GM19395 (cell line): ENCODE data around the gene TUG1.

ENCODE experiments used
- ATAC-seq: cut with Tn5 transposase; IDR thresholded peaks from one replicate; pipeline ENCODE4 v1.9.1; 2021; ENCODE audit warnings: mild to moderate bottlenecking, moderate library complexity; ENCODE audit not compliant: unreplicated experiment

TUG1 gene

DNA sequence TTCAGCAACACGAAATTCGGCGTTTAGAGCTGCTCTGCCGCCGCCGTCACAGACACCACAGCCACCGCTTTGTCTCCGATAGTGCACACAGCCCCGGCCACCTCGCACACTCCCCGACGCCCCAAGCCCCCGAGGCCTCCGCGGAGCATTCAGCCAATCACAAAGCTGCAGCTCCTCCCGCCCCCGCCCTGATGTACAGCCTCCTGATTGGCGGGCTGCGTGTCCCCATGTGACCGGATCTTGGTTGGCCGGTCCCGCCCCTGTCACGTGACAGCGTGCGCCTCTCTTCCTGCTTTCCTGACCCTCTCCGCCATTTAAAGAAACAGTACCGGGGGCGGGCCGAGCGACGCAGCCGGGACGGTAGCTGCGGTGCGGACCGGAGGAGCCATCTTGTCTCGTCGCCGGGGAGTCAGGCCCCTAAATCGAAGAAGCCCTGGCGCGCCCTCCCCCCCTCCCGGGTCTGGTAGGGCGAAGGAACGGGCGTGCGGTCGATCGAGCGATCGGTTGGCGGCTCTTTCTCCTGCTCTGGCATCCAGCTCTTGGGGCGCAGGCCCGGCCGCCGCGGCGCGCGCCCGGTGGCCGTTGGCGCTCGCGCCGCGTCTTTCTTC, at the start of gene TUG1:
TSS of gene TUG1 (plus strand) at position 342 of the 608 bp plus-strand sequence.
- ATAC-seq, result peak; percentile 91

DNA sequence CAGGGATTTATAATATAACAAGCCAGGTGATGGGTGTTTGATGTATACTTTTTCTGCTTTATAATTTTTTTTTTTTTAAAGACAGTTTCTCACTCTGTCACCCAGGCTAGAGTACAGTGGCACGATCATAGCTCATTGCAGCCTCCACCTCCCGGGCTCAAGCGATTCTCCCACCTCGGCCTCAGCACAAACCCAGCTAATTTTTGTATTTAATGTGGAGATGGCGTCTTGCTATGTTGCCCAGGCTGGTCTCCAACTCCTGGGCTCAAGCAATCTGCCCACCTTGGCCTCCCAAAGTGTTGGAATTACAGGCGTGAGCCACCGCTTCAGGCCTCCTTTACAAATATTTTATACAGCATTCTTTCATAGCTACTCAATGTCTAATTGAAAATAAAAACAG, 49.1 kb upstream of the TUG1 start:
- ATAC-seq, result no peak

DNA sequence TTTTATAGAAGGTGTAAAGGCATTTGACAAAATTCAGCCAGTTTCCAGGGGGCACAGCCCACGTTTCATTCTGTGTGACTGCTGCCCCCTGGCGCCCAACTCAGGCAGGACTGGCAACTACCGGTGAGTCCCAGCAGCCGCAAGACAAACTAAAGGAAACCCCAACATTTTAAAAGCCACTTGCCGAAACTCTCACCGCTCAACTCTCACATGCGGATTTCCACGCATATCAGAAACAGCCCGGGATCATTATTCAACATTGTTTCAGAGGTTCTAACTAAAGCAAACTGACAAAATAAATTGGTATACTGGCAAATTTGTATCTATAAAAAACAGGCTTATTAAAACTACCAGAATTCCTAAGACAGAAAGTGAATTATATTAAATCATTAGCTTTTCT, 48.7 kb upstream of the TUG1 start:
- no peak for ATAC-seq

DNA sequence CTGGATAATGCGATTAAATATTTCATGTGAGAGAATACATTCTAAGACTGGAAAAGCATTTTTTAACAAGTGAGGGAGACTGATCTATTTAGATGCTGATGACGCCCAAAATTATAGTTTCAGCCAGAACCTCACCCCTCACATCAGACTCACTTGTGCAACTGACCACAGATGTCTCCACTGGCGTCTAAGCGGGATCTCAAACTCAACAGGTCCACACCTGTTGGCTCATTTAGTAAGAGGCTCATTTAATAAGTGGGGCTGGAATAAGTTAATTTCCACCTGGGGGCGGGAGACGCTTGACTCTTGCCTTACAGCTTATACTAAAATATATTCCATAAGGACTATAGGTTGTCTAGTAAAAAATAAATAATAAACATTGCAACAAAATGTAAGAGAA, 48.0 kb upstream of the TUG1 start:
- no peak for ATAC-seq

DNA sequence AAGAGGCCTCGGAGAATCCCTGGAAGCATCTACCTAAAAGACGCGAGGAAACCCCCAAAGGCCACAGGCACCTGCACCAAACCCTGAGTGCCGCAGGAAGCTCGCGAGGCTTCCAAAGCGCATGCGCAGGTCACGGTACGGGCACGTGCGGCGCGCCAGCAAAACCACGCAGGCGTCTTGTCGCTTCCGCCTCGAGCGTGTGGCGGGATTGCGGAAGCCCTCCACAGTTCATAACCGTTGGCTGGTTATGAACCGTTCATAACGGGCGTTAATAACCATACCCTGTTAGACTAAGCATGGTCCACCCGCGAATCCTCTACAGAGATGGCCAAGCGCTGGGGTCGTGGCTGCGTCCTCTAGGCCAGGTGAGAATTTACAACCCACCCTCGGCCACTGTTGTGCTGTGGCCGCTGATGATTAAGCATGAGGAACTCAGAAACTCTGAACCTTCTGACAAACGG, 46.9 kb upstream of the TUG1 start:
- ATAC-seq, result no peak

DNA sequence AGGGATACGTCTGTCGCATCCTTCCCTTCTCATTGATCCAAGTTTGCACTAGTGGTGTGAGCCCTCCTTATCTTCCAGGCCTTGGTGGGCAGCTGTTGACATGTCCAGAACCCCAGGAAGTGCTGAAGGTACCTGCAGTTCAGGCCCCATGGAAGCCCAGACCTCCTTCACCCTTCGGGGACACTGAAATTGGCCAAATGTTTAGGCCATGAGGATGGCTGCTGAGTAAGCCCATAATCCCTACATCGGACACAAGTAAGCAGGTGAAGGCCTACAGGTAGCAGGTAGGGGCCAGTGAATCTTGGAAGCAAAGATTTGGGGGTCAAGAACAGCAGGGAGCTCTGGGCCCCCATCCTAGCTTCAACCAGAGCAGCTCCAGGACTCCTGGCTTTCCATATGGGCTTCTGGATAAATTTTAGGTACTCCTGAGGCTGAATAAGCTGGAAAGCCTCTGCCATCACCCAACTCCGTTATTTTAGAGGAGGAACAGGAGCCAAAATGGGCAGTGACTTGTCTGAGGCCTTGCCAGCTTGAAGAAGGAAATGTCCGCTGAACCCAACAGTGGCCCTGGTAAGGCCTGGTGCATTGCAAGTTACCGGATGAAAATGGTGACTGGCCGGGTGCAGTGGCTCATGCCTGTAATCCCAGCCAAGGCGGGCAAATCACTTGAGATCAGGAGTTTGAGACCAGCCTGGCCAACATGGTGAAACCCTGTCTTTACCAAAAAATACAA, 45.7 kb upstream of the TUG1 start:
- no peak for ATAC-seq

DNA sequence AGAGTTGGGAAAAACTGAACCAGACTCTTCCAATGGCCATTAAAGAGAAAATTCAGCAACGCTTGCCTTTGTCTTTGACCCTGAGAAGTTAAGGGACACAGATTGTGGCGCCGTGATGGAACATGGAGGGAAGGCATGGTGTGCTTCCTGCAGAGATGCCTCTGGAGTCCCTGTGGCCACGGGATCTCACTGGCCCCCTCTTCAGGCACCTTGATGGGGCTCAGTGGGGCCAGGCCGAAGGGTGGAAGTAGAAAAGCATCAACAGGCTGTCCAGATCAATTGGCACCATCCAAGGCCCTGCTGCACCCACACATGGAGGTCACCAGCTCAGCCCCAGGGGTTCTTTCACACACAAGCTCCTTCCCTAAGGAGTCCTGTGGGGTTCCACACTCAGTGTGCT, 43.4 kb upstream of the TUG1 start:
- no peak for ATAC-seq

DNA sequence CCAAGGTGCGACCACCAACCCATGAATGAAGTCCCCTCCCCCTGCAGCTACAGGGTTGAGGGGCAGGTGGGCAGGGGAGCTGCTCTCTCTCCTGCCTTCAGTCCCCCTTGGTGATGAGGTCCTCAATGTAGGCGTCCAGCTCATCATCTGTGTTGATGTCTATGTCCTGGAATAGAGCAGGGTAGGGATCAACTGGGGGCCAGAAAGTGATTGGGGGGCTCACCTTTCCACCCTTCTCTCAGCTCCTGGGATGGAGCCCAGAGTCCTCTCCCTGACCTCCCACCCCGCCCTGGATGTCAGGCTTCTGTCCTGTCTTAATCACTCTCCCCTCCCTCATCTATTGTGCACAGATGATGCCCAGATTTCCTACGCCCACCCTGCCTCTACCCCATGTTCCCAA, 42.4 kb upstream of the TUG1 start:
- ATAC-seq, result no peak

DNA sequence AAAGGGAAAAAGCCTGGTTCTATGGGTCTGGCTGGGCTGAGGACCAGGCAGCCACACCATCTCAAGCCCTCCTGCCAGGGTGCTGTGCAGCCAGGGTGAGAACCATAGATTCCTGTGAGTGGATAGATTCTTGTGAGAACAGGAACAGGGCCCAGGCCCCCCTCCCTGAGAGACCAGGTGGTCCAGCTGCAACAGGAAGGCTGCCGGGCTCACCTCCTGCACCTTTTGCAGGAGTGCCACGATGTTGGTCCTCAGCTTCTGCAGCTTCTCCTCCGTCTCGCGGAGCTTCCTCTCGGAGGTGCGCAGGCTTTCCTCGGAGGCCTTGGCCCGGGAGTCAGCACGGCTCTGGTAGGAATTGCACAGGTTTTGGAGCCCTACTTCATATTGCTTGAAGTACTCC, 41.3 kb upstream of the TUG1 start:
- ATAC-seq, result no peak

DNA sequence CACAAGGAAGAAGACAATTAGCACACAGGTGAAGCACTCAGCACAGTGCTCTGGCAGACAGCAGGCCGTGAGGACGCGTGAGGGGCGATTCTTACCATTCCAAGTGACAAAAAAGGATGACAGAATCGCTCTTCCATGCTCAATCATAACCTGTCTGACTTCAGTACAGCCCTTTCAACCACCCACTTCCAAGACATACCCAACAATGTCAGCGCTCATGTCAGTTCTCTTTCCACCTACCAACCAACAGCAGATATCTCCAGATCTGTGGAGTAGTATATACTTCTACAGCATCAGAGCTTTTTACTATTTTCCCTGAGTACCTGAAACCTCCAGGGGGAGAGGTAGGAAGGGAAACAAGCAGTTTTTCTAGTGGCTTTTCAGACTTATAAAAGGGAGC, 40.7 kb upstream of the TUG1 start:
- no peak for ATAC-seq

DNA sequence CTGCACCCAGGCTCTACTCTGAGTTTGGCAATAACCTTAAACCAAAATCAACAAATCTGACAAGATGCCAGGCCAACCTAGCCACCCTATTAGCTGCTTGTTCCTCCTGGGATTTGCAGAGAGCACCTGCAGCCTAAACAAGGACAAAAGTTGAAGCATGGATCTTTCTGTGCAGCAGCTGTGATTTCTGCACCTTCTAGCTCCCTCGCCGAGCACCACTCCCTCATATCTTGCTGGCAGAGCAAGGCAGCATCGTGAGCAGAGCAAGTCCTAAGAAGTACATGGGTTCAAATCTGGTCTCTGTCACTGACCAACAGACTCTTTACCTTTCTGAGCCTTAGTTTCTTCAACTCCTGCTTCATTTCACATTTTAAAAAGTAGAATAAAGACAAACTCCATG, 38.8 kb upstream of the TUG1 start:
- ATAC-seq, result no peak

DNA sequence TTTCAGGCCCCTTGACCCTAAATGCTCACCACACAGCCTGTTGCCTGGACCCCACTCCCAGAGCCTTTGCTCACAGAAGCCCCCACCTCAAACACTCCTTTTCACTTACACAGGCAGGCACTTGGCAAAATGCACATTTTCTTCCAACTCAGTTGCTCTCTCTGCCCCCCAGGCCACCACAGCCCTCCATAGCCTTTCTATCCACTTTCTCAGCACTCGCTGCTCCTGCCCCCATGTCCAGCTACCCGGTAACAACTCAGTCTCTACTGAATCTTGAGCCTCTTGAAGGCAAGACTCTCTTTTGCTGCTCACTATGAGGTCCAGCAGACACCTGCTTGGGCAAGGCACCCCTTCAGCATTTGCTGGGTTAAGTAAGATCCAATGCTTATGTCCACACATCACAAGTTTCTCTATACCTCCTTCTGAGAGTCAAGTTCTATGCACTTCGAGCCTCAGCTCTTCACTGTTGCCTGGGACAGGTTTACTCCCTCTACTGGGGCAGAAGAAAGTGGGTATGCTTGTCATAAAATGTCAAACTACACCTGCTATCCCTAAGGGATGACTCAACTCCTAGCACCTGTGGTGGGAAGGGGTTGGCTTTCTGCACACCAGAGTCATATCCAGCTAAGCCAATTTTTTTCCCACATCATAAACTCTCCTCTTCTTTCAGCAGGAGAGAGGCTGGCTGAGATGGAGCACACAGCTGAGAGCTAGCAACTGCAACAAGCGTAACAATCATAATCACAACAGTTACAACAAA, 37.3 kb upstream of the TUG1 start:
- ATAC-seq, result no peak

DNA sequence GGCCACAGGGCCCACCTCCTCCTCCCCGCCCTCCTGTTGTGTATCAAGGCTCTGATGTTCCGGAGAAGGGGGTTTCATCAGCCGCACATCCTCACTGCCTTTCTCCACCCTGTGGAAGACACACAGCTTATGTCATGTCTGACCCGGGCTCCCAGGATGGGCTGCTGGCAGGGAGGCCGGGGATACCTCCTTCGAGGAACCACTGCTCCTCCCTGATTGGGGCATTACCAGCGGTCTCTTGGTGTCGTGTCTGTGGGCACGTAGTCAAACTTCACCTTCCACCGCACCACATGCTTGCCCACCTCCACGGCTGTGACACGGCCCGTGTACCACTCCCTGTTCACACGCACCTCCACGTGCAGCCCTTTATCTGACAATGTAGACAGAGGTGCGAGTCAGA, 36.4 kb upstream of the TUG1 start:
- ATAC-seq, result no peak

DNA sequence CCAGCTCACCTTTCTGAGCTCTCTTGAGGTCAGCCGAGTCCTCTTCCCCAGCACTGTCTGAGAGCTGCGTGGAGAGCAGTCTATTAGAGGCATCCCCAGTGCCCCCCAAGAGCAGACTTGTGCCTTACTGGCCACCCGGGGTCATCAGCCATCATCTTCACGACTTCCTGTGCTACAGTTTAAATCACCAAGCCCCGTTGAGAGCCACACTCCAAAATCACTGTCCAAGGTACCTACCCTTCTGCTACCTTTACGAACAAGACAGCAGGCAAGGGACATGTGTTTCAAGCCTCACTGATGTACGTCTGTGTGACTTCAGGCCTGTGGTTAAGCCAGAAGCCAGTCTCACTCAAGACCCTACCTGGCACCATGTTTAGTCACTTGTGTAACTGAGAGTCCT, 35.6 kb upstream of the TUG1 start:
- no peak for ATAC-seq

DNA sequence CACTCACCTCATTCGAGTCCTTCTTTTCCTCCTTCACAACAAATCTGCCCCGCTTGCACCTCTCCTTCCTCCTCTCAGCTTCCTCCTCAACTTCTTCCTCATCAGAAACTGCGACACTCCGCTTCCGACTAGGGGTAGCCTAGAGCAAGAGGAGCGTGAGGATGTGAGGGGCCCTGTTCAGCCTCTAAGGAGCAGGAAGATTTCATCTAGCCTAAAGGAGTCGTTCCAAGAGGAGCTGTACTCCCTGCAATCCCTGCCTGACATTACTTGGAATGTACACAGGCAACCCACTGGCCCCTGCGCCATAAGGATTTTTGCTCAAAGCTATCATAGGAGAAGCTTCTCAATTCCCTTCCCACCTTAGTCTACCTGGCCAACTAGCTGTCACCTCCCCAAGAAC, 35.0 kb upstream of the TUG1 start:
- ATAC-seq, result no peak

DNA sequence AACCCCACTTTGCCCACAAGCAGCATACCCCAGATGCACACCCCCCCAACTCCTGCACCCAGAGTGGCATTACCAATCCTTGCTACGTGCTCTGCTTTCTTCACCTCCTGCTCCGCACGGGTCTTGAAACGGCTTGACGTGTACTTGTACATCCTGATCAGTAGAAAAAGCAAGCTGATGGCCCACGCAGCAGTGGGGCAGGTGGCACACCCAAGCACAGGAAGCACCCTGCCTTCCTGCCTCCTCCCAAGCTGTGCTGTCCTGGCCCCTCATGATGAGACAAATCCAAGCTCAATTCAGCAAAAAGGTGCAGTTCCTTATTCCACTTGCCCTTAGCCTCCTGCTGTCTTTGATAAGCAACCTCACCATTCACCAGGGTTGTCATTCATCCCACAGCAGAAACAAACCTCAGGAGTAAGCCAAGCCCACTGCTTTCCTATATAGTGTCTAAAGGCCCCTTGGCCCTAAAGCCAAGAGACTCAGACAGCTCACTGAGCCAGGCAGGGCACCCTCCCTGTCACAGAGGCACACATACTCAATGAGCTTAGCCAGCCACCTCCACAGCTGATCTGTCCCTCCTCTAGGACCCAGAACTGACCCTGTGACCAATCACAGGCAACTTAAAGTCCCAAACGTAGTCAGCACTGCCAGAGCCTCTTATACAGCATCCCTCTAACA, 28.2 kb upstream of the TUG1 start:
- ATAC-seq, result no peak

DNA sequence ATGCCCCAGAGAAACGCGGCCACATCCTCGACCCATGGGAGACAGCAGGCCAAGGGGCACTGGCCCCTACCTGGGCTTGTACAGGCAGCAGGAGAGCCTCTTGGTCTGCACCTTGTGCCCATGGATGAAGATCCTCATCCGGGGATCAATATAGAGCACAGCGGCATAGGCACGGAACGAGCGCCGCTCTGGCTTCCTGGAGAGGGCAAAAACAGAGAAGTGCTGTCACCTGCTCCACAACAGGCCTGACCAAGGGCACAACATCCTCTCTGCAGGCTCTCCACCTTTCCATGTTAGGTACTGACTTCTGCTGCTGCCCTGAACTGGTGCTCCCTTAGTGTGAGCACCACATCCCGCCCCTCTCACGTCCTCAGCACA, 27.7 kb upstream of the TUG1 start:
- ATAC-seq, result no peak

DNA sequence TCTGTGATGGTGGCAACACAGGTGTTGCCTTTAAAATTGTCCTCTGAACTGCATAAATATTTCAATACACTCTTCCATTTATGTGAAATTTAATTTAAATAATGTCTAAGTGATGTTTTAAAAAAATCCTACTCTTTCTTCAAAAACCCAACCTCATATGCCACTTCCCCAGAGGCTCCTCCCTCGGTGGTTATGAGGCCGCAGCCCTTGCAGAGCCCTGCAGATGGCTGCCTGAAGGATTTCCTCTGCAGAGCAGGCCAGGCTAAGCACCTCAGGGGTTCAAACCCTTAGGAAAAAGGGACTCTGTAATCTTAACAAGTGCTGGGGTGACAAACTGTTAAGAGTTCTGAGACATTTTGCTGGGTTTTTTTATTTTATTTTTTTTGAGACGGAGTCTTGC, 25.7 kb upstream of the TUG1 start:
- ATAC-seq, result no peak

DNA sequence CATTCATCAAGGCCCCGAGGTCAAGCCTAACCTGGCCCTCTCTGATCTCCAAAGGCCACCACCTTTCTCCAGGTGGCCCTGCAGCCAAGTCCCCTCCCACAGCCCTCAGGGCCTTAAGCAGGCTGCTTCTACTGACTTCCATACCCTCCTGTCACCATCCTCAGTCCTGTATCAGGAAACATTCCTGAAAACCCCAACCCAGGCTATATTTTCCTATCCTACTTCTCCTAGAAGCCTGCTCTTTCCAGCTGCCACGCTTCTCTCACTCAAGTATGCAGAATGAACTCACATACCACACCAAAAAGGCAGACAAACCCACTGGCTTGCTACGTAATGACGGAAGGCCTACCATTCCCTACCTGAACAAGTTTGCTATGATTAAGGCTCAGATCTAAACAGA, 24.1 kb upstream of the TUG1 start:
- ATAC-seq, result no peak

DNA sequence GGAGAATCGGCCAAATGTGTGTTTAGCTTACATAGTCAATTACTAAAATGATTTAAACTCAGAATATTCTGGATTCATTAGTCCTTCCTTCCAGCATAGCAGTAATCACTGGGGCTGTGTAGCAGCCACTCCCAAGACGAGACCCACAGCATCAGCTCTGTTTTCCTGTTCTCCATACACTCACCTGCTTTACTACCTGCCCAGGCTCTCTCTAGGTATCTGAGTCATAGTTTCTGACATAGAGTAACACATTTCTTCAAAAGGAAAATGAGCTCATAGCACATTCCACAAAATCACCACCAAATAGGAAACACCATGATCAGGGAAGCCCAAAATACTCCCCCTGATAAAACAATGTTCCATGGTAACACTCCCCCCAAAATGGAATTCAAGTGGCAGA, 23.4 kb upstream of the TUG1 start:
- ATAC-seq, result no peak

DNA sequence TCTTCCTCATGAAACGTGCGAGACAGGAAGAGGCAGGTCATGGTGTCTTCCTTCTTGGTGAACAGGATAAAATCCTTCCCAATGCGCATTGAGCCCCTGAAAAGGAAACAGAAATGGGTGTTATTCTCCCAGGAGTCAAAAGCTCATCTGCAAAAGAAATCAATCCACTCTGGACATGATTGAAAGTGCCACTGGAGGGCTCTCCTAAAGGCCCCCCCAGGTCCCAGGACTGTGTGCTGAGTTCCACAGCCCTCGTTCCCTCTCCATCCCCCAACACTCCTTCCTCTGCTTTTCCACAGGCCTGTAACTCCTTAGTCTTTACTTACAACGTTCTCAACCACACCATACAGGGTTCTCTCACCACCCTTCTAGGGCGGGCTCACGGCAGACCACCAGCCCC, 22.7 kb upstream of the TUG1 start:
- no peak for ATAC-seq
